GM12873 (cell line): ENCODE data around the gene SULT1C3.

Experiments
- TF ChIP-seq, protein P1 (sequence below): IDR thresholded peaks from 2 replicates; pipeline ENCODE4 v1.5.1; 2012; ENCODE audit warnings: low read depth, mild to moderate bottlenecking, moderate library complexity, low read length, control low read depth; ENCODE audit not compliant: insufficient read depth; ENCODE audit errors: missing control alignments

Gene SULT1C3

DNA sequence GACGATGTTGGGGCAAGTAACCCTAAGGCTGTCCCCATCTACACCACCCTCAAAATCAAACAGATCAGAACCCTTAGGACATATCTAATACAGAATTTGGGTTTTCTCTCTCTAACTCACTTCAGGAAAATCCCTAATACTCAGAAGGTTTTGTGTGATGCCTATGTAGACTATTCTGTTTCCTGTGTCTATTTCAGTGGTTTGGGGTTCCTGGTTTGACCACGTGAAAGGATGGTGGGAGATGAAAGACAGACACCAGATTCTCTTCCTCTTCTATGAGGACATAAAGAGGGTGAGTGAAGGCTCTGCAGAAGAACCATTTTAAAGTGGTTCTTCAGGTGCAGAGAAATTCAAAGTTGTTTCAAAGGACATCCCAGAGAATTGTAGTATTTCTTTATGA is 65.2 kb downstream of the SULT1C3 start:
- TF ChIP-seq, protein P1, sequence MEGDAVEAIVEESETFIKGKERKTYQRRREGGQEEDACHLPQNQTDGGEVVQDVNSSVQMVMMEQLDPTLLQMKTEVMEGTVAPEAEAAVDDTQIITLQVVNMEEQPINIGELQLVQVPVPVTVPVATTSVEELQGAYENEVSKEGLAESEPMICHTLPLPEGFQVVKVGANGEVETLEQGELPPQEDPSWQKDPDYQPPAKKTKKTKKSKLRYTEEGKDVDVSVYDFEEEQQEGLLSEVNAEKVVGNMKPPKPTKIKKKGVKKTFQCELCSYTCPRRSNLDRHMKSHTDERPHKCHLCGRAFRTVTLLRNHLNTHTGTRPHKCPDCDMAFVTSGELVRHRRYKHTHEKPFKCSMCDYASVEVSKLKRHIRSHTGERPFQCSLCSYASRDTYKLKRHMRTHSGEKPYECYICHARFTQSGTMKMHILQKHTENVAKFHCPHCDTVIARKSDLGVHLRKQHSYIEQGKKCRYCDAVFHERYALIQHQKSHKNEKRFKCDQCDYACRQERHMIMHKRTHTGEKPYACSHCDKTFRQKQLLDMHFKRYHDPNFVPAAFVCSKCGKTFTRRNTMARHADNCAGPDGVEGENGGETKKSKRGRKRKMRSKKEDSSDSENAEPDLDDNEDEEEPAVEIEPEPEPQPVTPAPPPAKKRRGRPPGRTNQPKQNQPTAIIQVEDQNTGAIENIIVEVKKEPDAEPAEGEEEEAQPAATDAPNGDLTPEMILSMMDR, result no peak

DNA sequence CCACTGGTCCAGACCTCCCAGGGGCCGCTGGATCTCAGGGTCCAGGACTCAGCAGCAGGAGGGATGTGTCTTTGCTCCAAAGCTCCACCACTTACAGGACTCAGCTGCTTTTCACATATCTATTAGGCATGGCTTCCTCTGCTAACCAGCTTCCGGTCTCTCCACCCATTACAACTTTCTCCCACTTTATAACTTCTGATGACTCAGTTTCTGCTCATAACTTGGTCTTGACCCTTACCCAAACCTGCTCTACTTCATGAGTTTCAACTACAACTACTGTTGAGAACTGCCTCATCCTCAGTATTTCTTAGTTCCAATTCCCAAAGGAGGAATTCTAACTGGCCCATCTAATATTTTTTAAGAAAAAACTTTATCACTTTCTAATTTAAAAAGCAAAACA is 66.1 kb downstream of the SULT1C3 start:
- TF ChIP-seq, protein P1, result no peak

DNA sequence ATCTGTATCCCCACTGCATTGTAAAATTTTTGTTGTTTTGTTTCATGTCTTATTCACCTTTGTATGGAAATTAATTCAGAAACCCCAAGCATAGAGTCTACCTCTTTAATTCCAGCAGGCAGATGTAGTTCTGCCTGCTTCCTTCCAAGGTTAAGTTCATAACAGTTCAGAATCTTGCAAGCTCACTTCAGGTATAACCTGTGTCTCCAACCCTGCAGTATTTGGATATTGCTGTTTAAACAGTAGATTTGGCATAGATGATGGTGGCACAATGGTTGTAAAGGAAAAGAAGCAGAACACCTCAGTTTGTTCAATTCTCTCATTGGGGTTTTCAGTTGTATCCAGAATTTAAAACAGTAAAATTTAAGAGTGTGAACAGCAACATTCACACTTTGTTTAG is 70.1 kb downstream of the SULT1C3 start:
- TF ChIP-seq, protein P1, result no peak
